ENCODE measurements around the gene PERCC1. TPM values are rescaled to one million over a fixed set of nuclear protein-coding genes. Genes with fewer than 3 reads are reported as not detected.

Gene PERCC1
- total and polyA plus RNA-seq, 7 donors: 0.08 TPM; not detected in 6

DNA sequence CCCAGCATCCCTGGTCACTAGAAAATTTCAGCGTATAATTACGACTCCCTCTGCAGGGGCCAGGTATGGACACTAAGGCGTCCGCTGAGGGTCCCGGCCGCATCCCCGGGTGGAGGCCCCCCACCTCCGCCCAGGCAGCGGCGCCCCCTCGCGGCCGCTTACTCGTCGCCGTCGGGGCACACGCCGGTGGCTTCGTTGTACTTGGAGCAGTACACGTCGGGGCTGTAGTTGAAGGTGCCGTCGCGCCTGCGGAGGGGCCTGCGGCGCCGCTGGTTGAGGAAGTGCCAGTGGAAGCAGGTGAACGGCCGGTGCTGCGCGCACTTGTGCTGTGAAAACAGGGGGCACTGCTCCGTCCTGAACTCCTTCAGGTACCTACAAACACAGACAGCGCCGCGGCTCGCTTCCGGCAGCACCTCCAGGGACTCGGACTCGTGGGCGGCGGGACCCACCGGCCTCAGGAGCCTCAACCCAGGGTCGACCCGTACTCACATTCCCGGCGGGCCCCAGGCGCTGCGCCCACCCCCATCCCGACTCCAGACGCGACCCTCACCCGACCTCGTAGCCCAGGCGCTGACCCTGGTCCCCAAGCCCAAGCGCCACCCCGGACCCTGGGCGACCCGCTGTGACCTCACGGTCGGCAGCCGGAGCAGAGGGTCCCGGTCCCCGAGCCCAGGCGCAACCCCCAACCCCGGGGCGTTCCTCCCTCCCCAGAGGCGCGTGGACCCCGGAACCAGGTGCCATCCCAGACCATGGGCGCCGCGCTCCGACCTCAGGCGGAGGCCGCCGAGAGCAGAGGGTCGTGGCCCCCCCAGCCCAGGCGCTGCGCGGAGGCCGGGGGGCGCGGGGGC, 17.0 kb upstream of the PERCC1 start:
- whole genome bisulfite sequencing, 3 donors: 3 to 4% (median 3%) methylated on average over 73 to 85 of the region's 85 CpGs
- H3K9me3 ChIP-seq: no peaks in the 10 kb centered on the region
- H3K4me3 ChIP-seq: peak overlapping the region; percentile 92
- TF ChIP-seq, protein P1, sequence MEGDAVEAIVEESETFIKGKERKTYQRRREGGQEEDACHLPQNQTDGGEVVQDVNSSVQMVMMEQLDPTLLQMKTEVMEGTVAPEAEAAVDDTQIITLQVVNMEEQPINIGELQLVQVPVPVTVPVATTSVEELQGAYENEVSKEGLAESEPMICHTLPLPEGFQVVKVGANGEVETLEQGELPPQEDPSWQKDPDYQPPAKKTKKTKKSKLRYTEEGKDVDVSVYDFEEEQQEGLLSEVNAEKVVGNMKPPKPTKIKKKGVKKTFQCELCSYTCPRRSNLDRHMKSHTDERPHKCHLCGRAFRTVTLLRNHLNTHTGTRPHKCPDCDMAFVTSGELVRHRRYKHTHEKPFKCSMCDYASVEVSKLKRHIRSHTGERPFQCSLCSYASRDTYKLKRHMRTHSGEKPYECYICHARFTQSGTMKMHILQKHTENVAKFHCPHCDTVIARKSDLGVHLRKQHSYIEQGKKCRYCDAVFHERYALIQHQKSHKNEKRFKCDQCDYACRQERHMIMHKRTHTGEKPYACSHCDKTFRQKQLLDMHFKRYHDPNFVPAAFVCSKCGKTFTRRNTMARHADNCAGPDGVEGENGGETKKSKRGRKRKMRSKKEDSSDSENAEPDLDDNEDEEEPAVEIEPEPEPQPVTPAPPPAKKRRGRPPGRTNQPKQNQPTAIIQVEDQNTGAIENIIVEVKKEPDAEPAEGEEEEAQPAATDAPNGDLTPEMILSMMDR (IDR thresholded peaks at IDR 0.05): peak; percentile 58
- H3K27me3 ChIP-seq (ENCODE audit: insufficient read depth in 3 of 3, low read length in 2 of 3): no peaks in the 10 kb centered on the region
- peak; percentile 60 to 77 for DNase-seq
- H3K36me3 ChIP-seq (ENCODE audit: insufficient read depth in 1 of 2, low read depth in 1 of 2): peaks cover 0 to 12% of the 10 kb centered on the region in 2 donors
- peak overlapping the region; percentile 80 for H3K27ac ChIP-seq
- intact Hi-C loops (cut with DNase I): loop anchor here in 1 of 2 donors (5.0 kb wide), 1 partner anchor 37 kb away; no protein-coding TSS in a partner anchor
- peak; percentile 55 to 71 (median 66) for ATAC-seq
- peaks cover 12% of the 10 kb centered on the region for H3K4me1 ChIP-seq

DNA sequence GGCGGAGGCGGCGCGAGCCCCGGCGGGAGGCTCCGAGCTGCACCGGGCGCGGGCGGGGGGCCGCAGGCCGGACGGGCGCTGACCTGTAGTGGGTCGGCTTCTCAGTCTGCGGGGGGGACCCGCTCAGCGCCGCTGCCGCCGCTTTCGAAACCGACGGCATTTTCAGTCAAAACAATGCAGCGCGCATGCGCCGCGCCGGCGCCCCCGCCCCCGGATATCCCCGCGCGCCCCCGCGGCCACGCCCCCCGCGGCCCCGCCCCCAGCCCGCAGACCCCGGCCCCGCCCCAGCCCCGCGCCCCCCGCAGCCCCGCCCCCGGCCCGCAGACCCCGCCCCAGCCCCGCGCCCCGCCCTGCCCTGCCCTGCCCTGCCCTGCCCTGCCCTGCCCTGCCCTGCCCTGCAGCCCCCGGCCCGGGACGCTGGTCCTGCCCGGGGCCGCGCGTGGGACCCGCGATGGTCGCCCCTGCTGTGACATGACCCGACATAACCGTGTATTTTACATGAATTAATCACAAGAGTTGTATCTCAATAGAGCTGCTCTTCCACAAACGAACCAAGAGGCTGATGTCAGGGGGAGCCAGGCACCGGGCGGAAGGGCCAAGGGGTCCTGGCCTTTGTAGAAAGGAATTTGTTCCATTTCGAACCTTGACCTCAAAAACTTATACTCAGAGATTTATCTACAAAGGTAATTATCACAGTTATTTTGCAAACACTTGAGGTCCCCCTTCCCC, 16.2 kb upstream of the PERCC1 start, which contains the start of gene UNKL:
TSS of gene UNKL (minus strand) at position 173 of the 729 bp plus-strand sequence. CDS start at position 160, 13 bp downstream.
- peak within 1 kb of the TSS; percentile 92 for H3K4me3 ChIP-seq
- intact Hi-C loops (cut with DNase I): loop anchor here (5.0 kb wide), 2 partner anchors 37 to 52 kb away; no protein-coding TSS in a partner anchor
- H3K36me3 ChIP-seq (ENCODE audit: insufficient read depth in 1 of 2, low read depth in 1 of 2): peaks cover 0 to 12% of the 10 kb centered on the region in 2 donors
- H3K4me1 ChIP-seq: peaks cover 18% of the 10 kb centered on the region
- WGBS, 3 donors: 2 to 6% (median 3%) methylated on average over 21 to 62 of the region's 72 CpGs
- H3K27ac ChIP-seq: peak within 1 kb of the TSS; percentile 80
- TF ChIP-seq, protein P1 (IDR thresholded peaks at IDR 0.05): no peak
- H3K9me3 ChIP-seq: no peaks in the 10 kb centered on the region
- DNase-seq (peak; percentile 82 to 90), ATAC-seq (peak; percentile 37 to 45 (median 42))
- no peaks in the 10 kb centered on the region for H3K27me3 ChIP-seq (ENCODE audit: insufficient read depth in 3 of 3, low read length in 2 of 3)

DNA sequence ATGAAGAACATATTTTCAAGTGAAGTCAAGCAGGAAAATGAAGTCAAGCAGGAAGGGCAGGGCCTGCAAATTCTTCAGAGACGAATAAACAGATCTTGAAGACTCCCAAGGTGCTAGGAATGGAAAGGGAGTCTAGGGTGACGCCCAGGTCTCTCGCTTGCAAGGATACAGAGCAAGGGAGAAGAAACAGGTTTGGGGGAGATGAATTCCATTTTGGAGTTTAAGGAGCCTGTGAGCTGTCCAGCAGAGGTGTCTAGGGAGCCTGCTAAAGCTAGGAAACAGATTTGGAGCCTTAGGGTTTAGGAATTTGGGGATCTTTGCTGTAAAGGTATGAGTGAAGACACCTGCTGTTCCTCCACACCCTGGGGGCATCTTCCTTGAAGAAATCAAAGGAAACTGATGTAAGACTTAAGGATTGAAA, 14.3 kb upstream of the PERCC1 start:
- ATAC-seq (no peak), DNase-seq (no peak)
- Histone ChIP-seq H3K9me3 (no peaks in the 10 kb centered on the region), H3K27ac (no peak overlapping the region), H3K4me3 (no peak overlapping the region), H3K36me3 (ENCODE audit: insufficient read depth in 1 of 2, low read depth in 1 of 2) (peaks cover 0 to 6% of the 10 kb centered on the region in 2 donors), H3K4me1 (peaks cover 20% of the 10 kb centered on the region), H3K27me3 (ENCODE audit: insufficient read depth in 3 of 3, low read length in 2 of 3) (no peaks in the 10 kb centered on the region)
- intact Hi-C loops (cut with DNase I): loop anchor here in 1 of 2 donors (5.0 kb wide), 1 partner anchor 54 kb away; no protein-coding TSS in a partner anchor
- WGBS, 3 donors: 72 to 80% (median 73%) methylated on average over 3 of the region's 3 CpGs
- TF ChIP-seq, protein P1 (IDR thresholded peaks at IDR 0.05): no peak

DNA sequence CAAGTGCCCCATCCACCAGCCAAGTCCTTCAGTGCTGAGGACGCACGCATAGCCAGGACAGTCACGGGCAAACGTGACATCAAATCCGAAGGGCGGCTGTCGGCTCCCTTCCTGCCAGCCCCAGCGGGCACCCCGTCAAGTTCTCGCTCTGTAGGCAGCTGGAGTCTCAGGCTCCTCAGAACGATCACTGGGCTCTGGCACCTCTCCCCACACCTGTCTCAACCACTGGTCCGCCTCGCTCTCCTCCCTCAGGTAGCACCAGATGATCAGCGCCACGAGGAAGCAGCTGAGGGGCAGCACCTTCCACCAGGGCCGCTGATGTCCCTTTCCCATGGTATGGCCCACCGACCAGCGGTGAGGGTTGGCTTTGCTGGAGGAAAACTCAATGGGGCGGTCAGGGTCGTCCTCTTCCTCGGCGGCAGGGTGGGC, 10.8 kb upstream of the PERCC1 start:
- TF ChIP-seq, protein P1 (IDR thresholded peaks at IDR 0.05): no peak
- 0 to 1% (median 1%) methylated on average over 22 of the region's 22 CpGs for WGBS, 3 donors
- no peaks in the 10 kb centered on the region for H3K9me3 ChIP-seq
- H3K4me3 ChIP-seq: peak overlapping the region; percentile 91
- peak; percentile 13 to 50 (median 42) for ATAC-seq
- intact Hi-C loops (cut with DNase I): loop anchor here in 1 of 2 donors (10.0 kb wide), 1 partner anchor 55 kb away; the partner anchor contains the start of gene CLCN7
- DNase-seq: peak in 1 of 2 donors; percentile 75
- no peaks in the 10 kb centered on the region for H3K36me3 ChIP-seq (ENCODE audit: insufficient read depth in 1 of 2, low read depth in 1 of 2)
- H3K27ac ChIP-seq: peak overlapping the region; percentile 94
- H3K27me3 ChIP-seq (ENCODE audit: insufficient read depth in 3 of 3, low read length in 2 of 3): no peaks in the 10 kb centered on the region
- H3K4me1 ChIP-seq: peaks cover 20% of the 10 kb centered on the region

All from psoas muscle (tissue), 8 donors.